ENCODE measurements around the gene FILIP1. TPM values are rescaled to one million over a fixed set of nuclear protein-coding genes. Genes with fewer than 3 reads are reported as not detected.

Gene FILIP1
- total RNA-seq, 1 donor from 2014 or later: 41.5 TPM

- no peak for DNase-seq (ENCODE audit: low read depth)
Observed at GRCh38 chr6:75299801-75300530, 193.6 kb downstream of the FILIP1 start.

- DNase-seq (ENCODE audit: low read depth): peak; percentile 69
Observed at GRCh38 chr6:75296811-75297779, 196.5 kb downstream of the FILIP1 start.

GRCh38 chr6:75292555-75292954 is 201.0 kb downstream of the FILIP1 start:
- DNase-seq (ENCODE audit: low read depth): no peak

GRCh38 chr6:75291744-75292143 is 201.9 kb downstream of the FILIP1 start:
- DNase-seq (ENCODE audit: low read depth): no peak

GRCh38 chr6:75291331-75291730 is 202.3 kb downstream of the FILIP1 start:
- DNase-seq (ENCODE audit: low read depth): peak; percentile 87

- no peak for DNase-seq (ENCODE audit: low read depth)
Observed at GRCh38 chr6:75290136-75290945, 203.3 kb downstream of the FILIP1 start.

GRCh38 chr6:75288023-75288422 is 205.6 kb downstream of the FILIP1 start:
- DNase-seq (ENCODE audit: low read depth): no peak

- DNase-seq (ENCODE audit: low read depth): no peak
Observed at GRCh38 chr6:75287424-75287823, 206.2 kb downstream of the FILIP1 start.

GRCh38 chr6:75286955-75287354 is 206.6 kb downstream of the FILIP1 start:
- no peak for DNase-seq (ENCODE audit: low read depth)

GRCh38 chr6:75285283-75285639 is 208.3 kb downstream of the FILIP1 start:
- no peak for DNase-seq (ENCODE audit: low read depth)

GRCh38 chr6:75284632-75285282 is 208.8 kb downstream of the FILIP1 start, which contains the start of gene TMEM30A:
TMEM30A (minus strand) TSS chr6:75284792; CDS start chr6:75284638, 154 bp downstream.
- DNase-seq (ENCODE audit: low read depth): peak; percentile 99

GRCh38 chr6:75283907-75284631 is 209.5 kb downstream of the FILIP1 start:
- DNase-seq (ENCODE audit: low read depth): no peak

- DNase-seq (ENCODE audit: low read depth): no peak
Observed at GRCh38 chr6:75282706-75283105, 210.9 kb downstream of the FILIP1 start.

- DNase-seq (ENCODE audit: low read depth): no peak
Observed at GRCh38 chr6:75281653-75282052, 211.9 kb downstream of the FILIP1 start.

GRCh38 chr6:75280131-75280855 is 213.3 kb downstream of the FILIP1 start:
- no peak for DNase-seq (ENCODE audit: low read depth)

GRCh38 chr6:75279418-75279817 is 214.2 kb downstream of the FILIP1 start:
- no peak for DNase-seq (ENCODE audit: low read depth)

GRCh38 chr6:75278474-75279077 is 215.0 kb downstream of the FILIP1 start:
- no peak for DNase-seq (ENCODE audit: low read depth)

GRCh38 chr6:75275067-75275466 is 218.5 kb downstream of the FILIP1 start:
- DNase-seq (ENCODE audit: low read depth): no peak

GRCh38 chr6:75273009-75273408 is 220.6 kb downstream of the FILIP1 start:
- no peak for DNase-seq (ENCODE audit: low read depth)
